Mucosa of gallbladder (tissue), 1 donor: ENCODE data around the gene CORO2A. TPM values are rescaled to one million over a fixed set of nuclear protein-coding genes. Genes with fewer than 3 reads are reported as not detected.
"Not testable (repeated sequence)": the region's sequence is repeated elsewhere in the genome, so short reads cannot be mapped to it uniquely, and the experiment has no call there.

Experiments
- DNase-seq: peaks from one replicate; pipeline ENCODE4 v3.0.0-alpha.2; 2020; ENCODE audit warnings: low spot score
- total RNA-seq: library from RNA; stranded (reverse); gene quantifications from one replicate; pipeline ENCODE4 v1.2.1, GENCODE V29; 2021
- donor health status: DM: no; HTN: no; CAD: no.

Gene CORO2A
- total RNA-seq, 1 donor from 2014 or later: 129 TPM

- no peak for DNase-seq
Observed at GRCh38 chr9:98085058-98085457, 107.4 kb downstream of the CORO2A start.

GRCh38 chr9:98084396-98084795 lies 108.0 kb downstream of the CORO2A start:
- DNase-seq: no peak

- DNase-seq: no peak
Observed at GRCh38 chr9:98083566-98084183, 108.8 kb downstream of the CORO2A start.

GRCh38 chr9:98083061-98083501 lies 109.4 kb downstream of the CORO2A start:
- DNase-seq: peak; percentile 30

- DNase-seq: peak; percentile 41
Observed at GRCh38 chr9:98081477-98082219, 110.8 kb downstream of the CORO2A start.

GRCh38 chr9:98080780-98081179 lies 111.7 kb downstream of the CORO2A start:
- DNase-seq: no peak

- no peak for DNase-seq
Observed at GRCh38 chr9:98080326-98080725, 112.1 kb downstream of the CORO2A start.

GRCh38 chr9:98078895-98079294 lies 113.5 kb downstream of the CORO2A start:
- no peak for DNase-seq

- not testable (repeated sequence) for DNase-seq
Observed at GRCh38 chr9:98076514-98076890, 115.9 kb downstream of the CORO2A start.

GRCh38 chr9:98075332-98075805 lies 117.1 kb downstream of the CORO2A start:
- DNase-seq: peak; percentile 71

GRCh38 chr9:98074115-98074990 lies 118.1 kb downstream of the CORO2A start:
- DNase-seq: peak; percentile 64

- no peak for DNase-seq
Observed at GRCh38 chr9:98071737-98072136, 120.7 kb downstream of the CORO2A start.

Other genes starting within 250 kb of the CORO2A start
- 90.5 TPM for gene ANP32B, start 209.3 kb downstream of the CORO2A start, total RNA-seq
- gene NANS, start 135.9 kb downstream of the CORO2A start, total RNA-seq: 69.3 TPM
- 44.4 TPM for gene TRIM14, start 73.4 kb downstream of the CORO2A start, total RNA-seq
- gene TBC1D2, start 63.0 kb upstream of the CORO2A start, total RNA-seq: 16.7 TPM